Esophagus squamous epithelium (tissue), 4 donors: ENCODE results near the gene CENPU.

Experiments used
- CTCF ChIP-seq, 6 experiments: fragments of 450-650 bp in 4 of 6; fragments of 200-600 bp in 2 of 6; sonication (generic) in 2 of 6; IDR thresholded peaks; one replicate each; pipeline ENCODE4 v1.5.1; 2016 to 2019; ENCODE audit warnings: antibody characterized with exemption in 6 of 6, mild to moderate bottlenecking in 4 of 6, moderate library complexity in 4 of 6
- POLR2A ChIP-seq, 4 donors: fragments of 450-650 bp; IDR thresholded peaks; one replicate each; pipeline ENCODE4 v1.6.1; 2017; ENCODE audit warnings: antibody characterized with exemption in 4 of 4, mild to moderate bottlenecking in 4 of 4, moderate library complexity in 3 of 4

GRCh38 chr4:184713887-184714286 is 20.0 kb downstream of the CENPU start:
- TF ChIP-seq CTCF (IDR thresholded peaks at IDR 0.05) (no peak), POLR2A (IDR thresholded peaks at IDR 0.05) (no peak)
